ENCODE data around the gene ALPK1. TPM values are rescaled to one million over a fixed set of nuclear protein-coding genes. Genes with fewer than 3 reads are reported as not detected.
A peak's percentile ranks its signal among the peaks of the same experiment; 100 is the strongest.

Gene ALPK1
- total RNA-seq, 1 donor from 2014 or later: 34.3 TPM

GRCh38 chr4:112355662-112356061 is 58.5 kb downstream of the ALPK1 start:
- H3K27ac ChIP-seq: no peak overlapping the region
- no peak for TF ChIP-seq CTCF (IDR thresholded peaks at IDR 0.05)
- no peaks in the 10 kb centered on the region for H3K4me1 ChIP-seq
- ATAC-seq (no peak), DNase-seq (peak; percentile 61)
- no peaks in the 10 kb centered on the region for H3K27me3 ChIP-seq
- intact Hi-C loops (cut with DNase I): no loop called here
- H3K4me3 ChIP-seq: no peak overlapping the region
- no peaks in the 10 kb centered on the region for H3K36me3 ChIP-seq
- no peaks in the 10 kb centered on the region for H3K9me3 ChIP-seq

- peaks cover 4% of the 10 kb centered on the region for H3K36me3 ChIP-seq
- intact Hi-C loops (cut with DNase I): no loop called here
- no peaks in the 10 kb centered on the region for H3K4me1 ChIP-seq
- DNase-seq (no peak), ATAC-seq (no peak)
- TF ChIP-seq CTCF (IDR thresholded peaks at IDR 0.05): no peak
- H3K27me3 ChIP-seq: no peaks in the 10 kb centered on the region
- H3K9me3 ChIP-seq: no peaks in the 10 kb centered on the region
- H3K4me3 ChIP-seq: no peak overlapping the region
- H3K27ac ChIP-seq: no peak overlapping the region
Measured at GRCh38 chr4:112357453-112357852, 60.3 kb downstream of the ALPK1 start.

GRCh38 chr4:112357897-112358296 is 60.7 kb downstream of the ALPK1 start:
- no peak for DNase-seq
- TF ChIP-seq CTCF (IDR thresholded peaks at IDR 0.05): no peak
- Histone ChIP-seq H3K36me3 (peaks cover 4% of the 10 kb centered on the region), H3K4me3 (no peak overlapping the region), H3K9me3 (no peaks in the 10 kb centered on the region), H3K27ac (no peak overlapping the region), H3K27me3 (no peaks in the 10 kb centered on the region), H3K4me1 (no peaks in the 10 kb centered on the region)
- intact Hi-C loops (cut with DNase I): no loop called here
- no peak for ATAC-seq

- Histone ChIP-seq H3K27me3 (no peaks in the 10 kb centered on the region), H3K27ac (no peak overlapping the region), H3K36me3 (peaks cover 4% of the 10 kb centered on the region), H3K4me3 (no peak overlapping the region), H3K4me1 (no peaks in the 10 kb centered on the region), H3K9me3 (no peaks in the 10 kb centered on the region)
- intact Hi-C loops (cut with DNase I): no loop called here
- ATAC-seq (peak; percentile 11), DNase-seq (no peak)
- TF ChIP-seq CTCF (IDR thresholded peaks at IDR 0.05): no peak
Measured at GRCh38 chr4:112358415-112358814, 61.2 kb downstream of the ALPK1 start.

- Histone ChIP-seq H3K9me3 (no peaks in the 10 kb centered on the region), H3K4me3 (no peak overlapping the region), H3K4me1 (no peaks in the 10 kb centered on the region), H3K27me3 (no peaks in the 10 kb centered on the region), H3K36me3 (peaks cover 4% of the 10 kb centered on the region), H3K27ac (no peak overlapping the region)
- intact Hi-C loops (cut with DNase I): no loop called here
- ATAC-seq: peak; percentile 18
- TF ChIP-seq CTCF (IDR thresholded peaks at IDR 0.05): no peak
- DNase-seq: no peak
Measured at GRCh38 chr4:112358952-112359749, 62.0 kb downstream of the ALPK1 start.

Data from upper lobe of right lung (tissue), 1 donor.